Transverse colon (tissue), 4 donors: Measurements from ENCODE around the gene LDLRAD1. TPM values are rescaled to one million over a fixed set of nuclear protein-coding genes. Genes with fewer than 3 reads are reported as not detected.
"Not testable (repeated sequence)": the region's sequence is repeated elsewhere in the genome, so short reads cannot be mapped to it uniquely, and the experiment has no call there.

Source experiments
- DNase-seq: peaks from one replicate; pipeline ENCODE4 v3.0.0-alpha.2; 2019
- H3K27ac ChIP-seq, 4 donors: fragments of 200-600 bp; sonication (generic); 2 replicates each; pipeline ENCODE4 v1.5.1; 2016 to 2018; ENCODE audit warnings: inconsistent platforms in 4 of 4
- H3K27me3 ChIP-seq: fragments of 200-600 bp; sonication (generic); 2 replicates; pipeline ENCODE4 v1.5.1; 2017; ENCODE audit warnings: inconsistent platforms
- H3K36me3 ChIP-seq, 4 donors: fragments of 200-600 bp; sonication (generic); 2 replicates each; pipeline ENCODE4 v1.5.1; 2017 to 2019; ENCODE audit warnings: inconsistent platforms in 4 of 4
- H3K4me1 ChIP-seq, 4 donors: fragments of 200-600 bp; sonication (generic); 2 replicates each; pipeline ENCODE4 v1.5.1; 2017 to 2020; ENCODE audit warnings: inconsistent platforms in 4 of 4
- H3K4me3 ChIP-seq, 4 donors: fragments of 200-600 bp; sonication (generic); 1 replicate in 1 of 4; 2 replicates in 3 of 4; pipeline versions ENCODE4 v1.5.1 to v1.6.1; 2017 to 2019; ENCODE audit warnings: inconsistent platforms in 4 of 4
- H3K9me3 ChIP-seq, 2 donors: fragments of 200-600 bp; sonication (generic); 2 replicates each; pipeline ENCODE4 v1.5.1; 2017 to 2019; ENCODE audit warnings: inconsistent platforms in 2 of 2
- EP300 ChIP-seq: sonication (generic); formaldehyde crosslinking; IDR thresholded peaks from one replicate; pipeline ENCODE4 v1.6.1; 2017; ENCODE audit warnings: antibody characterized with exemption, low read depth
- POLR2A ChIP-seq: fragments of 450-650 bp; IDR thresholded peaks from one replicate; pipeline ENCODE4 v1.6.1; 2016; ENCODE audit warnings: antibody characterized with exemption, mild to moderate bottlenecking, moderate library complexity
- POLR2AphosphoS5 ChIP-seq, 3 donors: sonication (generic); formaldehyde crosslinking; IDR thresholded peaks; one replicate each; pipeline ENCODE4 v1.6.1; 2016; ENCODE audit warnings: antibody characterized with exemption in 3 of 3
- WGBS, 2 donors: methylation state at CpG; one replicate each; pipeline ENCODE4 v1.1.5; 2018; ENCODE audit warnings: low coverage in 1 of 2; 5-methylcytosine and 5-hydroxymethylcytosine counted together
- in situ Hi-C, 4 donors: fragments of 200-750 bp; cut with MboI; loops; one replicate each; pipeline versions ENCODE4 v1.15.0 to v1.15.1; 2017; ENCODE audit warnings: low sequenced_read_pairs in 3 of 4, low pct_ligation_motif_present in 1 of 4, low pct_unique_long_range_greater_than_20kb in 1 of 4
- intact Hi-C: fragments of 100-400 bp; cut with DNase I; formaldehyde crosslinking; loops from one replicate; pipeline ENCODE4 v1.15.1; 2023; ENCODE audit warnings: low total_unique reads
- total RNA-seq, 4 donors: library from RNA; depleted of rRNA; stranded (reverse); fragments of >200 nt; gene quantifications; one replicate each; pipeline ENCODE4 v1.1.0, GENCODE V29; 2016
- TF ChIP-seq, protein P1 (sequence below), 5 experiments: fragments of 200-600 bp in 3 of 5; fragments of 450-650 bp in 2 of 5; sonication (generic) in 3 of 5; IDR thresholded peaks; 1 replicate in 2 of 5; 2 replicates in 3 of 5; pipeline ENCODE4 v1.5.1; 2016 to 2017; ENCODE audit warnings: antibody characterized with exemption in 5 of 5, inconsistent platforms in 3 of 5, mild to moderate bottlenecking in 2 of 5, moderate library complexity in 1 of 5

Gene LDLRAD1
- total RNA-seq, 4 donors from 2014 or later: not detected

DNA sequence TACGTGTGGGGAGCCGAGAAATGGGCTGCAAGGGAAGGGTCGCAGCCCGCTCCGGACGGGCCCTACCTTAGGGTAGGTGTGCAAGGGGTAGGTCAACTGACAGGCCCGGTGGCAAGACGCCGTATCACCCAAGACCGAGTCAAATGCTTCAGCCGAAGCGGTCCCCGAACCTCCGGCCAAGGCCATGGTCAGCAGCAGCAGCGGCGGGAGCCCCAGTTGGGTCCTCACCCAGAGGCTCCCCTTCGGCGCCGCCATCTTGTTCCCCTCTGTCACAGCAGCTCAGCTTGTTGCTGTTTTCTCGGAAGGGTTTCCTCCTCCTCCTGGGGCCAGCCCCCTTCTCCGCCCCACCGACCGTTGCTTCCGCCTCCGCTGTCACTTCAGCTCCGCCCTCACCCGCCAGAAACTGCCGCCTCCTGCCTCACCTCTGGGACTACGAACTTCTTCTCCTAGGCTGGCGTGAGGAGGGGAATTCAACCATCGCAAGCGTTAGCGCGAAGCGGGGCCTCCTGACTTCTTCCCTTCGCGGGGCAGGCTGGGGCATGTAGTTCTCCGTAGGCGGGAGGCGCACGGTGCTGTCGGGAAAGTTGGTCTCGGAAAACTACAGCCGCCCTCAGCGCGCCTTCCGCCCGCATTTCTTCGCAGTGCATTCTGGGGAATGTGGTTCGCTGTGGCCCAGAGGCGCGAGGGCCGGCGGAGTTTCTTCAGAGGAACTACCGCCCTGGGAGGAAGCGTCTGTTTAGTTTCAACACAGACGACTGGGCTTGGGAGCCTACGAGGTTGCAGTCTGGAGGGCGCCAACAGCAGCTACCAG, 35.2 kb upstream of the LDLRAD1 start, which contains the start of the genes TCEANC2 and TMEM59:
Gene TCEANC2, plus strand, starts transcription at position 675 of the 811 bp plus-strand sequence. CDS start 815 bp downstream, outside the sequence.
Gene TMEM59, minus strand, starts transcription at position 271 of the 811 bp plus-strand sequence. Its CDS starts 16 bp downstream, at position 255.
- TF ChIP-seq, protein P1, sequence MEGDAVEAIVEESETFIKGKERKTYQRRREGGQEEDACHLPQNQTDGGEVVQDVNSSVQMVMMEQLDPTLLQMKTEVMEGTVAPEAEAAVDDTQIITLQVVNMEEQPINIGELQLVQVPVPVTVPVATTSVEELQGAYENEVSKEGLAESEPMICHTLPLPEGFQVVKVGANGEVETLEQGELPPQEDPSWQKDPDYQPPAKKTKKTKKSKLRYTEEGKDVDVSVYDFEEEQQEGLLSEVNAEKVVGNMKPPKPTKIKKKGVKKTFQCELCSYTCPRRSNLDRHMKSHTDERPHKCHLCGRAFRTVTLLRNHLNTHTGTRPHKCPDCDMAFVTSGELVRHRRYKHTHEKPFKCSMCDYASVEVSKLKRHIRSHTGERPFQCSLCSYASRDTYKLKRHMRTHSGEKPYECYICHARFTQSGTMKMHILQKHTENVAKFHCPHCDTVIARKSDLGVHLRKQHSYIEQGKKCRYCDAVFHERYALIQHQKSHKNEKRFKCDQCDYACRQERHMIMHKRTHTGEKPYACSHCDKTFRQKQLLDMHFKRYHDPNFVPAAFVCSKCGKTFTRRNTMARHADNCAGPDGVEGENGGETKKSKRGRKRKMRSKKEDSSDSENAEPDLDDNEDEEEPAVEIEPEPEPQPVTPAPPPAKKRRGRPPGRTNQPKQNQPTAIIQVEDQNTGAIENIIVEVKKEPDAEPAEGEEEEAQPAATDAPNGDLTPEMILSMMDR (IDR thresholded peaks at IDR 0.05): peak in 2 of 5 experiments; percentile 3 to 35
- TF ChIP-seq POLR2A: peak; percentile 90
- no peak for TF ChIP-seq EP300
- TF ChIP-seq POLR2AphosphoS5 (IDR thresholded peaks at IDR 0.05): peak; percentile 79 to 89 (median 89)
- H3K9me3 ChIP-seq: no peaks in the 10 kb centered on the region
- no peaks in the 10 kb centered on the region for H3K36me3 ChIP-seq
- in situ Hi-C loops: loop anchor here in 1 of 4 donors (25.0 kb wide), 1 partner anchor 759 kb away; the partner anchor contains the start of gene TTC22
- no peaks in the 10 kb centered on the region for H3K27me3 ChIP-seq
- H3K27ac ChIP-seq: peak within 1 kb of the TSS; percentile 95 to 99 (median 98)
- H3K4me1 ChIP-seq: peaks cover 25 to 52% (median 39%) of the 10 kb centered on the region in 4 donors
- intact Hi-C loops: no loop called here
- peak within 1 kb of the TSS; percentile 68 to 92 (median 86) for H3K4me3 ChIP-seq
- peak; percentile 98 for DNase-seq
- WGBS, 2 donors: 0% methylated on average over 56 of the region's 59 CpGs; no CpG with 5 or more reads in 1 of the 2 donors

DNA sequence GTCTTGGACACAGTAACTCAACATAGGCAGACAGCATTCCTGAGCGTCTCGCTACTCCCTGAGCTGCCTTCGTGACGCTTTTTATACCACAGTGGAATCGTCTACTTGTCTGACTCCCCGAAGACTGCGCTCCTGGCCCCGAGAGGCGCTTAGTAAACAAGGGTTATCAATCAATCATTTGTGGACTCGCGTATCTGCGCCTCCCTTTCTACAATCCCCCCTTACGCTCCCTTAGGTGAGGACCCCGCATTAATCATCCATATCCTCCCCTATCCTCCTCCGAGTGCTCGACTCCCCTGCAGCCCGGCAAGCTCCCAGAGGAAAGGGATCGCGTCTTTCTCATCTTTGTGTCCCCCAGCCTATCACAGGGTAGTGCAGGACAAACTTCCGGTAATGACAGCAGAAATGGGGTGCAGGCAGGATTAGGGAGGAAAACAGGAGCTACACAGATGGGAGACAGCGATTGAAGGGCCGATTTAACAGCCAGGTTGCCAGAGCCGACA, 34.5 kb upstream of the LDLRAD1 start:
- Histone ChIP-seq H3K27me3 (no peaks in the 10 kb centered on the region), H3K27ac (peak overlapping the region; percentile 95 to 99 (median 98)), H3K36me3 (no peaks in the 10 kb centered on the region), H3K9me3 (no peaks in the 10 kb centered on the region), H3K4me3 (peak overlapping the region; percentile 68 to 92 (median 86)), H3K4me1 (peaks cover 31 to 58% (median 44%) of the 10 kb centered on the region in 4 donors)
- in situ Hi-C loops: loop anchor here in 1 of 4 donors (25.0 kb wide), 1 partner anchor 760 kb away; the partner anchor contains the start of gene TTC22
- WGBS, 2 donors: 0% methylated on average over 17 to 23 of the region's 23 CpGs
- intact Hi-C loops: no loop called here
- TF ChIP-seq POLR2A (no peak), POLR2AphosphoS5 (IDR thresholded peaks at IDR 0.05) (peak in 2 of 3 donors; percentile 1 to 28), EP300 (no peak)
- TF ChIP-seq, protein P1 (IDR thresholded peaks at IDR 0.05): peak in 1 of 5 experiments; percentile 6
- DNase-seq: peak; percentile 35

DNA sequence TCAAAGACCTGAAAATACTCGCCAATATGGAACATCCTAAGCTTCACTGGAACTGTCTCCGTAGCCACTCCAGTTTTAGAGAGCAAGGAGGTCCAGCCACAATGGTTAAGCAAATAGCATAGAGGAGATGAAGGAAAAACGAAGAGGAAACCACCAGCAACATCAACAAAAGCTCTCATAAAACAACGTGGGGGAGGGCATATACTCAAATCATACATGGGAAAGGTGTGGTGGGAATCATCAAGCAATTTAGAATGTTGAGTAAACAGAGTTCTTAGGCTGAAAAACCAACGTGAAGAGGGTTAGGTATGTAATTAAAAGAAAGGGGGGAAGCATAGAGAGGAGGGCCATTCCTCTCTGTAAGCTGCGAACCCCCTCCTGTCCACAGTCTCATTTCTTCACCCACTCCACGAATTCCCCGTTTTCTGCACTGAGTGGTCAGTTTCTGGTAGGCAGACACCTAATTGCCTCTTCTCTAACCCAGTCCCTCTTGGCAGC, 34.0 kb upstream of the LDLRAD1 start:
- Histone ChIP-seq H3K27ac (peak overlapping the region; percentile 95 to 99 (median 98)), H3K27me3 (no peaks in the 10 kb centered on the region), H3K9me3 (no peaks in the 10 kb centered on the region), H3K4me1 (peaks cover 35 to 63% (median 49%) of the 10 kb centered on the region in 4 donors), H3K4me3 (peak overlapping the region; percentile 68 to 92 (median 86)), H3K36me3 (no peaks in the 10 kb centered on the region)
- in situ Hi-C loops: loop anchor here in 1 of 4 donors (25.0 kb wide), 1 partner anchor 760 kb away; the partner anchor contains the start of gene TTC22
- TF ChIP-seq, protein P1 (IDR thresholded peaks at IDR 0.05): no peak
- TF ChIP-seq EP300 (no peak), POLR2A (no peak), POLR2AphosphoS5 (IDR thresholded peaks at IDR 0.05) (no peak)
- DNase-seq: peak; percentile 29
- intact Hi-C loops: no loop called here
- 0 to 1% methylated on average over 5 to 8 of the region's 8 CpGs for WGBS, 2 donors

DNA sequence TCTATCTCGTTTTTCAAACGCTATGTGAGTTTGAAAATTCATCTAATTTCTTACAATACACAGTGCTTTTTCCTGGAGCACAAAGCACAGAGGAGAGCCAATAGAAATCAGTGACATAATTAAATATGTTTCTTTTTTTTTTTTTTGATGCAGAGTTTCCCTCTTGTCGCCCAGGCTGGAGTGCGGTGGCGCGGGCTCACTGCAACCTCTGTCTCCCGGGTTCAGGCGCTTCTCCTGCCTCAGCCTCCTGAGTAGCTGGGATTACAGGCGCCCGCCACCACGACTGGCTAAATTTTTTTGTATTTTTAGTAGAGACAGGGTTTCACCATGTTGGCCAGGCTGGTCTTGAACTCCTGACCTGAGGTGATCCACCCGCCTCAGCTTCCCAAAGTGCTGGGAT, 32.4 kb upstream of the LDLRAD1 start:
- H3K27me3 ChIP-seq, H3K36me3 ChIP-seq, H3K27ac ChIP-seq, DNase-seq, H3K9me3 ChIP-seq, H3K4me3 ChIP-seq, intact Hi-C loops: not testable (repeated sequence)
- WGBS, 2 donors: 94 to 97% methylated on average over 7 to 12 of the region's 12 CpGs
- H3K4me1 ChIP-seq: peaks cover 35 to 70% (median 51%) of the 10 kb centered on the region in 4 donors
- in situ Hi-C loops: loop anchor here in 1 of 4 donors (25.0 kb wide), 1 partner anchor 762 kb away; the partner anchor contains the start of gene TTC22
